ENCODE data around the gene MSI2.

MSI2 gene

DNA sequence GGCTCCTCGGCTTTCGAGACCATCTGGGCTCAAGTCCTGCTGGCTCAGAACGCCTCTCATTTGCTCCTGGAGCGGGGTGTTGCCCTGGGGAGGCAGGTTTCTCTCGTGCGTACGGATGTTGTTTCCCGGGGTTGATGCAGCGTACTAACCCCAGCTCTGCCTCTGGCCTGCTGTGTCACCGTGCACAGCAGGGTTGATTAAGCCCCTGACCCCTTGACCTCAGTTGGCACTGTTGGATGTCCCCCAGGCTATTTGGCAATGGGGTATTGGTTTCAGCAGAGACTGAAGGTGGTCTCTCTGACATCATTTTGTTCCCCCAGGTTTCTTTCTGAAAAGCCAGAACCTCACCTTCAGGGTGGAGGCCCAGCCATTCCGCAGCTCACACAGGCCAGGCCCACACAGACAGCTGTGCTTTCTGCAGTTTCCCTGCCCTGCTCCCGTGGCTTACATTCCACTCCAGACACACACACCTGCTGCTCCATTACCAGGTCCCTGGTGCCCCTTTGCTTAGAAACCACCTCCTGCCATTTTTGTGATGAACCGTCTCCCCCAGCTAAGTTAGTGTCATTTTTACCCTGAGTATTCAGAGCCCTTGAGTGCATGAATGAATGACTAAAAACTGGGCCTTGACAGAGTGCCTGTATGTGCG, 255.3 kb downstream of the MSI2 start:
- peak overlapping the region; percentile 51 for H3K23ac ChIP-seq (ENCODE audit: low read depth, low read length, poor library complexity)
- H3K4ac ChIP-seq (ENCODE audit: low read length) = no peak overlapping the region
- H3K36me3 ChIP-seq (replicated peaks in 1 of 2; ENCODE audit: control insufficient read depth in 2 of 2, insufficient read depth in 2 of 2, low read length in 2 of 2) = no peaks in the 10 kb centered on the region
- H3K4me1 ChIP-seq (ENCODE audit: control insufficient read depth in 2 of 2, insufficient read depth in 1 of 2, low read depth in 1 of 2, low read length in 2 of 2) = peaks cover 19 to 34% of the 10 kb centered on the region in 2 donors
- no peak overlapping the region for H2BK120ac ChIP-seq (ENCODE audit: low read depth, low read length)
- H4K91ac ChIP-seq (ENCODE audit: low read depth, low read length, poor library complexity) = no peak overlapping the region
- no peak overlapping the region for H2AFZ ChIP-seq (ENCODE audit: low read length)
- H3K18ac ChIP-seq (ENCODE audit: low read length) = peak overlapping the region; percentile 75
- no peak overlapping the region for H3K4me3 ChIP-seq (ENCODE audit: low read length in 2 of 2)
- DNase-seq (ENCODE audit: low spot score) = no peak
- no peak overlapping the region for H4K8ac ChIP-seq (ENCODE audit: low read depth, low read length)
- H2BK12ac ChIP-seq (ENCODE audit: low read length) = no peak overlapping the region
- H3K27ac ChIP-seq (replicated peaks; ENCODE audit: low read length) = peak overlapping the region; percentile 42
- no CpG with 5 or more reads among the region's 14 CpGs for WGBS, 2 donors (ENCODE audit: extremely low coverage in 2 of 2, insufficient read length in 2 of 2, insufficient replicate concordance in 1 of 2)
- peak overlapping the region; percentile 26 for H2BK15ac ChIP-seq (ENCODE audit: low read length)
- peaks cover 7% of the 10 kb centered on the region for H3K79me1 ChIP-seq (ENCODE audit: low read depth, low read length)
- no peak overlapping the region for H3K14ac ChIP-seq (ENCODE audit: low read length)
- no peak overlapping the region for H2AK5ac ChIP-seq (ENCODE audit: low read depth, low read length)
- H3K27me3 ChIP-seq (ENCODE audit: control insufficient read depth in 3 of 3, insufficient read depth in 3 of 3, low read depth in 1 of 3, low read length in 3 of 3) = no peaks in the 10 kb centered on the region
- H2BK5ac ChIP-seq (ENCODE audit: low read length) = no peak overlapping the region
- H3K9ac ChIP-seq (ENCODE audit: low read depth, low read length, poor library complexity) = peak overlapping the region; percentile 1
- H3K4me2 ChIP-seq (ENCODE audit: insufficient read depth, low read length, poor library complexity, severe bottlenecking) = no peak overlapping the region
- peaks cover 0 to 9% of the 10 kb centered on the region in 2 donors for H3K9me3 ChIP-seq (replicated peaks in 1 of 2; ENCODE audit: control insufficient read depth in 2 of 2, insufficient read depth in 1 of 2, low read depth in 1 of 2, low read length in 2 of 2)

DNA sequence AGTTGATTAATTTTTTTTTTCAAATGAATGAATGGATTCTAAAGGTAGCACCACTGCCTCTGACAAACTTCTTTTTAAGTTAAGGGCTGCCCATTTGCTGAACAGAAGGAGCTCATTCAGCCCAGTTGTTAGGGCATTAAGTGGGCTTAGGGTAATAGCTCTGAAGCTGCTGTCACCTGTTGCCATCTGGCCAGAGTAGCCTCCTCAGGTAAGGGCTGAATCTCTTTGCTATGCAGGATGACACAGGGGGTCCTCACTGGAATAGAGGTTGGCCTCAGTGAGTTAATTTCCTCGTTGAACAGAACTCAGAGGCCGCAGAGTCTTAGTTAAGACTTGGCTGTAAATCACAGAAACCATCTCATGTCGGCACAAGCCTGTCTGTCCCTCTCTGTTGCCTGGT, 255.9 kb downstream of the MSI2 start:
- DNase-seq (ENCODE audit: low spot score) = no peak
- peaks cover 19 to 36% of the 10 kb centered on the region in 2 donors for H3K4me1 ChIP-seq (ENCODE audit: control insufficient read depth in 2 of 2, insufficient read depth in 1 of 2, low read depth in 1 of 2, low read length in 2 of 2)
- H2AK5ac ChIP-seq (ENCODE audit: low read depth, low read length) = no peak overlapping the region
- H3K23ac ChIP-seq (ENCODE audit: low read depth, low read length, poor library complexity) = no peak overlapping the region
- H3K79me1 ChIP-seq (ENCODE audit: low read depth, low read length) = peaks cover 7% of the 10 kb centered on the region
- no peak overlapping the region for H3K4me2 ChIP-seq (ENCODE audit: insufficient read depth, low read length, poor library complexity, severe bottlenecking)
- no peak overlapping the region for H3K27ac ChIP-seq (replicated peaks; ENCODE audit: low read length)
- H3K9me3 ChIP-seq (replicated peaks in 1 of 2; ENCODE audit: control insufficient read depth in 2 of 2, insufficient read depth in 1 of 2, low read depth in 1 of 2, low read length in 2 of 2) = peaks cover 0 to 9% of the 10 kb centered on the region in 2 donors
- H4K91ac ChIP-seq (ENCODE audit: low read depth, low read length, poor library complexity) = no peak overlapping the region
- WGBS, 2 donors (ENCODE audit: extremely low coverage in 2 of 2, insufficient read length in 2 of 2, insufficient replicate concordance in 1 of 2) = no CpG with 5 or more reads among the region's 3 CpGs
- no peak overlapping the region for H2BK15ac ChIP-seq (ENCODE audit: low read length)
- no peaks in the 10 kb centered on the region for H3K36me3 ChIP-seq (replicated peaks in 1 of 2; ENCODE audit: control insufficient read depth in 2 of 2, insufficient read depth in 2 of 2, low read length in 2 of 2)
- no peak overlapping the region for H2AFZ ChIP-seq (ENCODE audit: low read length)
- H3K4ac ChIP-seq (ENCODE audit: low read length) = no peak overlapping the region
- no peak overlapping the region for H3K18ac ChIP-seq (ENCODE audit: low read length)
- H2BK5ac ChIP-seq (ENCODE audit: low read length) = no peak overlapping the region
- H3K14ac ChIP-seq (ENCODE audit: low read length) = no peak overlapping the region
- no peak overlapping the region for H3K4me3 ChIP-seq (ENCODE audit: low read length in 2 of 2)
- no peak overlapping the region for H2BK120ac ChIP-seq (ENCODE audit: low read depth, low read length)
- H4K8ac ChIP-seq (ENCODE audit: low read depth, low read length) = no peak overlapping the region
- H3K9ac ChIP-seq (ENCODE audit: low read depth, low read length, poor library complexity) = no peak overlapping the region
- no peaks in the 10 kb centered on the region for H3K27me3 ChIP-seq (ENCODE audit: control insufficient read depth in 3 of 3, insufficient read depth in 3 of 3, low read depth in 1 of 3, low read length in 3 of 3)
- H2BK12ac ChIP-seq (ENCODE audit: low read length) = no peak overlapping the region

DNA sequence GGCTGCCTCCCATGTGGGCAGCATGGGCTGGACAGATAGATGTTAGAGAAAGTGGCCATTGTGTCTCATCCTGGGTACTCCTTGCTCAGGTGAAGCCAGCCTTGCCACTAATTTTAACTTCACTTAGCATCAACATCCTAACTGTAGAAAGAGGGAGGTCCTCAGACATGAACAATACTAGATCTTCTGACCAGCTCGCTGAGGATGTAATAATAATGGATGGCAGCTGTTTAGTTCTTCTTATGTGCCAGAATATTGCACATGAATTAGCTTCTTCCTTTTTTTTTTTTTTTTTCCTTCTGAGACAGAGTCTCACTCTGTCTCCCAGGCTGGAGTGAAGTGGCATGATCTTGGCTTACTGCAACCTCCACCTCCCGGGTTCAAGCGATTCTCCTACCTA, 256.4 kb downstream of the MSI2 start:
- Histone ChIP-seq H2BK120ac (ENCODE audit: low read depth, low read length) (no peak overlapping the region), H3K27me3 (ENCODE audit: control insufficient read depth in 3 of 3, insufficient read depth in 3 of 3, low read depth in 1 of 3, low read length in 3 of 3) (no peaks in the 10 kb centered on the region), H2AFZ (ENCODE audit: low read length) (no peak overlapping the region), H2BK15ac (ENCODE audit: low read length) (no peak overlapping the region), H3K14ac (ENCODE audit: low read length) (no peak overlapping the region), H3K79me1 (ENCODE audit: low read depth, low read length) (peaks cover 7% of the 10 kb centered on the region), H3K23ac (ENCODE audit: low read depth, low read length, poor library complexity) (no peak overlapping the region), H3K36me3 (replicated peaks in 1 of 2; ENCODE audit: control insufficient read depth in 2 of 2, insufficient read depth in 2 of 2, low read length in 2 of 2) (no peaks in the 10 kb centered on the region), H2BK5ac (ENCODE audit: low read length) (no peak overlapping the region), H3K4me1 (ENCODE audit: control insufficient read depth in 2 of 2, insufficient read depth in 1 of 2, low read depth in 1 of 2, low read length in 2 of 2) (peaks cover 19 to 38% of the 10 kb centered on the region in 2 donors), H4K8ac (ENCODE audit: low read depth, low read length) (no peak overlapping the region), H3K9ac (ENCODE audit: low read depth, low read length, poor library complexity) (no peak overlapping the region), H3K18ac (ENCODE audit: low read length) (no peak overlapping the region), H2AK5ac (ENCODE audit: low read depth, low read length) (no peak overlapping the region), H3K4me2 (ENCODE audit: insufficient read depth, low read length, poor library complexity, severe bottlenecking) (no peak overlapping the region), H4K91ac (ENCODE audit: low read depth, low read length, poor library complexity) (no peak overlapping the region), H2BK12ac (ENCODE audit: low read length) (no peak overlapping the region), H3K4me3 (ENCODE audit: low read length in 2 of 2) (no peak overlapping the region), H3K9me3 (replicated peaks in 1 of 2; ENCODE audit: control insufficient read depth in 2 of 2, insufficient read depth in 1 of 2, low read depth in 1 of 2, low read length in 2 of 2) (peaks cover 0 to 9% of the 10 kb centered on the region in 2 donors), H3K4ac (ENCODE audit: low read length) (no peak overlapping the region), H3K27ac (replicated peaks; ENCODE audit: low read length) (no peak overlapping the region)
- no CpG with 5 or more reads among the region's 3 CpGs for WGBS, 2 donors (ENCODE audit: extremely low coverage in 2 of 2, insufficient read length in 2 of 2, insufficient replicate concordance in 1 of 2)
- DNase-seq (ENCODE audit: low spot score) = no peak

DNA sequence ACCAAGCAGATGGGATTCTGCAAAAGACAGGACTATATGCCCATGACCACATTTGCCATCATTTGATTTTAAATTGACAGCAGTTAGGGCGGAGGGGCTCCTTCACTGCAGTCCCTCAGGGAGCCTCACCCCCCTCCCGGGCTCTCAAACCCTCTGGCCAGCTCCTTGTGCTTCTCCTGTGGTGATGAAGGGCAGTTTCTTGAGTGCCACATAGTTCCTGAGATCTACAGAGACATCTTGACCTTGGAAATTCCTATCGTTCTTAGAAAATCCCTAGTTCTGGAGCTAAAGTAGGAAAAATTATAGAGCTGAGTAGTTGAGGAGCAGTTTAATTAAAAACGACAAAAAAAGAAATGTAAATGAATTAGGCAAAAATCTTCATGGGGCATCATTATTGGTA, 257.2 kb downstream of the MSI2 start:
- Histone ChIP-seq H2AK5ac (ENCODE audit: low read depth, low read length) (no peak overlapping the region), H4K91ac (ENCODE audit: low read depth, low read length, poor library complexity) (no peak overlapping the region), H3K4me1 (ENCODE audit: control insufficient read depth in 2 of 2, insufficient read depth in 1 of 2, low read depth in 1 of 2, low read length in 2 of 2) (peaks cover 27 to 39% of the 10 kb centered on the region in 2 donors), H3K18ac (ENCODE audit: low read length) (no peak overlapping the region), H2BK120ac (ENCODE audit: low read depth, low read length) (no peak overlapping the region), H3K4me2 (ENCODE audit: insufficient read depth, low read length, poor library complexity, severe bottlenecking) (no peak overlapping the region), H3K27ac (replicated peaks; ENCODE audit: low read length) (no peak overlapping the region), H3K9ac (ENCODE audit: low read depth, low read length, poor library complexity) (no peak overlapping the region), H3K27me3 (ENCODE audit: control insufficient read depth in 3 of 3, insufficient read depth in 3 of 3, low read depth in 1 of 3, low read length in 3 of 3) (no peaks in the 10 kb centered on the region), H3K4ac (ENCODE audit: low read length) (no peak overlapping the region), H3K36me3 (replicated peaks in 1 of 2; ENCODE audit: control insufficient read depth in 2 of 2, insufficient read depth in 2 of 2, low read length in 2 of 2) (no peaks in the 10 kb centered on the region), H3K4me3 (ENCODE audit: low read length in 2 of 2) (no peak overlapping the region), H2AFZ (ENCODE audit: low read length) (no peak overlapping the region), H3K14ac (ENCODE audit: low read length) (no peak overlapping the region), H3K79me1 (ENCODE audit: low read depth, low read length) (peaks cover 7% of the 10 kb centered on the region), H4K8ac (ENCODE audit: low read depth, low read length) (no peak overlapping the region), H2BK12ac (ENCODE audit: low read length) (no peak overlapping the region), H3K23ac (ENCODE audit: low read depth, low read length, poor library complexity) (no peak overlapping the region), H3K9me3 (replicated peaks in 1 of 2; ENCODE audit: control insufficient read depth in 2 of 2, insufficient read depth in 1 of 2, low read depth in 1 of 2, low read length in 2 of 2) (peaks cover 0 to 9% of the 10 kb centered on the region in 2 donors), H2BK5ac (ENCODE audit: low read length) (no peak overlapping the region), H2BK15ac (ENCODE audit: low read length) (no peak overlapping the region)
- DNase-seq (ENCODE audit: low spot score) = no peak
- no CpG with 5 or more reads among the region's 4 CpGs for WGBS, 2 donors (ENCODE audit: extremely low coverage in 2 of 2, insufficient read length in 2 of 2, insufficient replicate concordance in 1 of 2)

Measured in neuronal stem cell (in vitro differentiated cells).